Muscle layer of duodenum (tissue), 2 donors: Measurements from ENCODE around the gene SLC22A23.
"Not testable (repeated sequence)": the region's sequence is repeated elsewhere in the genome, so short reads cannot be mapped to it uniquely, and the experiment has no call there.

ENCODE experiments used
- H3K27ac ChIP-seq: one replicate; pipeline ENCODE4 v1.7.0; 2013; ENCODE audit warnings: mild to moderate bottlenecking, low read length
- H3K27me3 ChIP-seq: one replicate; pipeline ENCODE4 v1.7.0; 2013; ENCODE audit warnings: low read depth, mild to moderate bottlenecking, control low read depth, low read length
- H3K36me3 ChIP-seq, 2 donors: one replicate each; pipeline ENCODE4 v1.7.0; 2013; ENCODE audit warnings: low read length in 2 of 2, control low read depth in 1 of 2, mild to moderate bottlenecking in 1 of 2; ENCODE audit not compliant: insufficient read depth in 2 of 2, control insufficient read depth in 1 of 2
- H3K4me1 ChIP-seq, 2 donors: one replicate each; pipeline ENCODE4 v1.7.0; 2013; ENCODE audit warnings: low read length in 2 of 2, mild to moderate bottlenecking in 2 of 2, control low read depth in 1 of 2, moderate library complexity in 1 of 2; ENCODE audit not compliant: insufficient read depth in 2 of 2, control insufficient read depth in 1 of 2
- H3K4me3 ChIP-seq, 2 donors: one replicate each; pipeline ENCODE4 v1.7.0; 2013; ENCODE audit warnings: low read length in 2 of 2, low read depth in 1 of 2, mild to moderate bottlenecking in 1 of 2
- H3K9me3 ChIP-seq, 2 donors: one replicate each; pipeline ENCODE4 v1.7.0; 2013; ENCODE audit warnings: low read length in 2 of 2, control low read depth in 1 of 2, mild to moderate bottlenecking in 1 of 2; ENCODE audit not compliant: control insufficient read depth in 1 of 2
- donor health status: healthy.

SLC22A23 gene

GRCh38 chr6:3242768-3243167 lies 214.1 kb downstream of the SLC22A23 start:
- no peaks in the 10 kb centered on the region for H3K9me3 ChIP-seq
- H3K36me3 ChIP-seq, result no peaks in the 10 kb centered on the region
- H3K4me3 ChIP-seq, result no peak overlapping the region
- H3K27me3 ChIP-seq, result no peaks in the 10 kb centered on the region
- no peaks in the 10 kb centered on the region for H3K4me1 ChIP-seq
- H3K27ac ChIP-seq, result no peak overlapping the region

GRCh38 chr6:3241745-3242144 lies 215.1 kb downstream of the SLC22A23 start:
- not testable (repeated sequence) for H3K4me1 ChIP-seq, H3K27ac ChIP-seq, H3K4me3 ChIP-seq, H3K9me3 ChIP-seq, H3K27me3 ChIP-seq, H3K36me3 ChIP-seq

GRCh38 chr6:3240595-3240994 lies 216.3 kb downstream of the SLC22A23 start:
- H3K4me1 ChIP-seq, result no peaks in the 10 kb centered on the region
- H3K27me3 ChIP-seq, result no peaks in the 10 kb centered on the region
- no peaks in the 10 kb centered on the region for H3K9me3 ChIP-seq
- no peak overlapping the region for H3K4me3 ChIP-seq
- no peaks in the 10 kb centered on the region for H3K36me3 ChIP-seq
- no peak overlapping the region for H3K27ac ChIP-seq

GRCh38 chr6:3239110-3239830 lies 217.6 kb downstream of the SLC22A23 start:
- Histone ChIP-seq H3K4me1 (no peaks in the 10 kb centered on the region), H3K27ac (no peak overlapping the region), H3K4me3 (no peak overlapping the region), H3K27me3 (peaks cover 2% of the 10 kb centered on the region), H3K36me3 (no peaks in the 10 kb centered on the region), H3K9me3 (no peaks in the 10 kb centered on the region)

DNA sequence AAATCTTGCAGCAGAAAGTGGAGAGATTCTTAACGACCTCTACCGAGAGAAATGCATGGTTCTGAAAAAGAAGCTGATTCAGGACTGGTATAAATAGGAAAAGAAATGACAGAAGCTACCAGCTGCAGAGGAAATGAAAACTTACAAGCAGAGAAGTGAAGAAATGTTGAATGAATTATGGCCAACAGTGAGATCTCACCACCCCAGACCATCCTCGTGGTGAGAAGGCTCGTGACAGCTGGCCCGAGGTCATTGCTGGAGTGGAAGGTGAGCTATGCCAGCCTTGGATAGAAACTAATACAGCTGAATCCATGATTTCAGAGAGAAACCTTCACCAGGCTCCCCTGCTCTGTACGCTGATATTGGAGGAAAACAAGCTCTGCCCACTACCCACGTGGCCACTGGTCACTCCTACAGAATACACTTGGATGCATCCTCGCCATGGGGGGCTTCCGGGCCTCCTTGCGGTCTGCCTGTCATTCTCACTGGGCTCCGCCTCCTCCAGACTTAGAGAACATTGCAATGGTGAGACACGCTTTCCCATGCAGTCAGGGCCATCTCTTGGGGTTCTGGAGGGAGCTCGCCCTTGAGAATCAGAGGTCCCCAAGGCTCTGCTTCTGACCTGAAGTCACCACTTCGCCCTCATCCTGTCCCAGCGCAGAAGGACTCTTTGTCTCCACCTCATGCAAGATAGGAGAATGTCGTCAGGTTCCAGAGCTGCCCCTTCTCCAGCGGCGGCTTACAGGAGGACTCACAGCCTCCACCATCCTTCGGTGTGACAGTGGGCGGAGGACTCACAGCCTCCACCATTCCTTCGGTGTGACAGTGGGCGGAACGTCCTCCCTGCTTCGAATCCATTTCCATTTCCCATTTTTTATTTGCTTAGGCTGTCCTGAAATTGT lies 218.8 kb downstream of the SLC22A23 start:
- Histone ChIP-seq H3K4me1 (no peaks in the 10 kb centered on the region), H3K4me3 (no peak overlapping the region), H3K36me3 (no peaks in the 10 kb centered on the region), H3K27ac (no peak overlapping the region), H3K27me3 (peaks cover 12% of the 10 kb centered on the region), H3K9me3 (no peaks in the 10 kb centered on the region)

DNA sequence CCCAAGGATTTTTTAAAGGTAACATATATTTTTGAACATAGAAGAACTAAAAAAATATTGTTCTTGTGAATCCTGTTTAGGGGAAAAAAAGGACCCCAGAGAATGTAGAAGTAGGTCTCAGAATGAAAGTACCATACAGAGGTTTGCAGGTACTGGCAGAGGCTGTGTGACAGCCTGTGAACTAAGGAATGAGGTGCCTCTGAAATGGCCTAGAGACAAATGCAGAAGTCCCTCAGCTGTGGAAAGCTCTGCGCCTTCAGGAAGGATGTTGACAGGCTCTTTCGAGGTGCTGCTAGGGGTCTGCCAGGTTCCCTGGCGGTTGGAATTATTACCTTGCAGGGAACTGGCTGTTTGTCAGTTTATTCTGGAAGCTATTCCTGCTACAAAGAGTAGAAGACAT lies 220.8 kb downstream of the SLC22A23 start:
- no peaks in the 10 kb centered on the region for H3K9me3 ChIP-seq

DNA sequence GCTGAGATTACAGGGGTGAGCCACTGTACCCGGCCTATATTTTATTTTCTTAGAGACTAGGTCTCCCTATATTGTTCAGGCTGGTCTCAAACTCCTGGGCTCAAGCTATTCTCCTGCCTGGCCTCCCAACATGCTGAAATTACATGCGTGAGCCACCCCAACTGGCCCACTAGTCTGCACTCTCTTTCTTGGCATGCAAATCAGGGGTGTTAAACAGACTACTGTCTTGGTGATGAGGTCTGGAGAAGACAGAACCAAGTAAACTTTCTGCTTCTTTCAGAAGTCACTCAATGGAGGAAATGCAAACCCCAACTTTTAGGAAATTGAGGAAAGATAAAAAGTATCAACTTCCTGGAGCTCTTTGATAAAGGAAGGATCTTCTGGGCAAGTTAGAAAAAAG lies 221.4 kb downstream of the SLC22A23 start:
- peaks cover 3 to 15% of the 10 kb centered on the region in 2 donors for H3K4me1 ChIP-seq
- no peak overlapping the region for H3K4me3 ChIP-seq
- H3K27me3 ChIP-seq, result peaks cover 33% of the 10 kb centered on the region
- H3K36me3 ChIP-seq, result no peaks in the 10 kb centered on the region
- H3K27ac ChIP-seq, result no peak overlapping the region
- no peaks in the 10 kb centered on the region for H3K9me3 ChIP-seq

More for the DNA sequence above, 220.8 kb downstream of the SLC22A23 start:
- no peak overlapping the region for H3K27ac ChIP-seq
- H3K36me3 ChIP-seq, result no peaks in the 10 kb centered on the region
- H3K4me1 ChIP-seq, result peaks cover 3 to 10% of the 10 kb centered on the region in 2 donors
- peaks cover 29% of the 10 kb centered on the region for H3K27me3 ChIP-seq
- no peak overlapping the region for H3K4me3 ChIP-seq

GRCh38 chr6:3233904-3234303 lies 222.9 kb downstream of the SLC22A23 start:
- Histone ChIP-seq H3K4me1 (peaks cover 3 to 30% of the 10 kb centered on the region in 2 donors), H3K27me3 (peaks cover 49% of the 10 kb centered on the region), H3K9me3 (no peaks in the 10 kb centered on the region), H3K4me3 (no peak overlapping the region), H3K27ac (no peak overlapping the region), H3K36me3 (no peaks in the 10 kb centered on the region)

- Histone ChIP-seq H3K4me3 (no peak overlapping the region), H3K27me3 (peaks cover 52% of the 10 kb centered on the region), H3K27ac (no peak overlapping the region), H3K36me3 (no peaks in the 10 kb centered on the region), H3K9me3 (no peaks in the 10 kb centered on the region), H3K4me1 (peaks cover 3 to 34% of the 10 kb centered on the region in 2 donors)
These were observed 223.5 kb downstream of the SLC22A23 start for GRCh38 chr6:3233321-3233720.

- H3K36me3 ChIP-seq, result no peaks in the 10 kb centered on the region
- peaks cover 61% of the 10 kb centered on the region for H3K27me3 ChIP-seq
- no peaks in the 10 kb centered on the region for H3K9me3 ChIP-seq
- peak overlapping the region; percentile 51 for H3K27ac ChIP-seq
- peaks cover 3 to 45% of the 10 kb centered on the region in 2 donors for H3K4me1 ChIP-seq
- peak overlapping the region; percentile 71 to 83 for H3K4me3 ChIP-seq
These were observed 224.6 kb downstream of the SLC22A23 start for GRCh38 chr6:3232017-3232945.
